ENCODE results near the gene OR4F15.
A peak's percentile ranks its signal among the peaks of the same experiment; 100 is the strongest.
"Not testable (repeated sequence)": the region's sequence is repeated elsewhere in the genome, so short reads cannot be mapped to it uniquely, and the experiment has no call there.

OR4F15 gene

GRCh38 chr15:101811902-101812301 is at the start of gene OR4F15:
Gene OR4F15, plus strand, starts transcription at chr15:101812202. Its CDS starts 5,985 bp downstream, at chr15:101818187.
- in situ Hi-C loops (cut with HindIII; ENCODE audit: low sequenced_read_pairs) = no loop called here
- H3K4me3 ChIP-seq (ENCODE audit: low read depth, low read length) = no peak within 1 kb of the TSS
- no peak for TF ChIP-seq CTCF (IDR thresholded peaks at IDR 0.05; ENCODE audit: low read depth, low read length)
- no peak for DNase-seq (ENCODE audit: low read depth, low spot score)

- DNase-seq (ENCODE audit: low read depth, low spot score); H3K4me3 ChIP-seq (ENCODE audit: low read depth, low read length); in situ Hi-C loops (cut with HindIII; ENCODE audit: low sequenced_read_pairs): not testable (repeated sequence)
Measured at GRCh38 chr15:101764669-101765339, 47.2 kb upstream of the OR4F15 start.

GRCh38 chr15:101765340-101765671 is 46.7 kb upstream of the OR4F15 start:
- H3K4me3 ChIP-seq (ENCODE audit: low read depth, low read length); in situ Hi-C loops (cut with HindIII; ENCODE audit: low sequenced_read_pairs); DNase-seq (ENCODE audit: low read depth, low spot score): not testable (repeated sequence)

GRCh38 chr15:101765772-101766456 is 46.1 kb upstream of the OR4F15 start:
- TF ChIP-seq CTCF (IDR thresholded peaks at IDR 0.05; ENCODE audit: low read depth, low read length) = no peak
- in situ Hi-C loops (cut with HindIII; ENCODE audit: low sequenced_read_pairs) = no loop called here
- DNase-seq (ENCODE audit: low read depth, low spot score) = no peak
- H3K4me3 ChIP-seq (ENCODE audit: low read depth, low read length) = no peak overlapping the region

GRCh38 chr15:101767083-101767640 is 44.8 kb upstream of the OR4F15 start:
- in situ Hi-C loops (cut with HindIII; ENCODE audit: low sequenced_read_pairs); DNase-seq (ENCODE audit: low read depth, low spot score); H3K4me3 ChIP-seq (ENCODE audit: low read depth, low read length): not testable (repeated sequence)

GRCh38 chr15:101772921-101773320 is 39.1 kb upstream of the OR4F15 start:
- DNase-seq (ENCODE audit: low read depth, low spot score) = no peak
- TF ChIP-seq CTCF (IDR thresholded peaks at IDR 0.05; ENCODE audit: low read depth, low read length) = no peak
- H3K4me3 ChIP-seq (ENCODE audit: low read depth, low read length) = no peak overlapping the region
- in situ Hi-C loops (cut with HindIII; ENCODE audit: low sequenced_read_pairs) = no loop called here

- no peak for TF ChIP-seq CTCF (IDR thresholded peaks at IDR 0.05; ENCODE audit: low read depth, low read length)
- in situ Hi-C loops (cut with HindIII; ENCODE audit: low sequenced_read_pairs) = no loop called here
- no peak overlapping the region for H3K4me3 ChIP-seq (ENCODE audit: low read depth, low read length)
- no peak for DNase-seq (ENCODE audit: low read depth, low spot score)
Measured at GRCh38 chr15:101773496-101774100, 38.4 kb upstream of the OR4F15 start.

- no peak overlapping the region for H3K4me3 ChIP-seq (ENCODE audit: low read depth, low read length)
- in situ Hi-C loops (cut with HindIII; ENCODE audit: low sequenced_read_pairs) = no loop called here
- no peak for DNase-seq (ENCODE audit: low read depth, low spot score)
- no peak for TF ChIP-seq CTCF (IDR thresholded peaks at IDR 0.05; ENCODE audit: low read depth, low read length)
Measured at GRCh38 chr15:101775136-101775535, 36.9 kb upstream of the OR4F15 start.

- H3K4me3 ChIP-seq (ENCODE audit: low read depth, low read length); DNase-seq (ENCODE audit: low read depth, low spot score); in situ Hi-C loops (cut with HindIII; ENCODE audit: low sequenced_read_pairs): not testable (repeated sequence)
Measured at GRCh38 chr15:101778576-101778975, 33.4 kb upstream of the OR4F15 start.

- peak; percentile 43 for DNase-seq (ENCODE audit: low read depth, low spot score)
- in situ Hi-C loops (cut with HindIII; ENCODE audit: low sequenced_read_pairs); H3K4me3 ChIP-seq (ENCODE audit: low read depth, low read length): not testable (repeated sequence)
Measured at GRCh38 chr15:101780225-101780624, 31.8 kb upstream of the OR4F15 start.

All from astrocyte of the spinal cord (primary cell).